PC-9 (cell line): ENCODE measurements around the gene DNAJB9. TPM values are rescaled to one million over a fixed set of nuclear protein-coding genes. Genes with fewer than 3 reads are reported as not detected.

Experiments used
- BruUV-seq: library from RNA; stranded (reverse); fragments of 400-500 nt; replicated peaks from 2 replicates; lab custom pipeline; 2021; lab: Mats Ljungman, UMichigan
- CTCF ChIA-PET: fragments of 300-600 bp; sonication (Branson Sonifier 250); formaldehyde crosslinking; loops from one replicate; lab custom pipeline; 2022; ENCODE audit warnings: antibody characterized with exemption; lab: Charles Lee
- POLR2A ChIA-PET: fragments of 300-600 bp; sonication (Branson Sonifier 250); formaldehyde crosslinking; loops from one replicate; lab custom pipeline; 2022; ENCODE audit warnings: antibody characterized with exemption; ENCODE audit not compliant: unreplicated experiment; lab: Charles Lee
- DNase-seq, 2 experiments: peaks; one replicate each; pipeline versions ENCODE4 v3.0.0 to v3.0.0-alpha.2; 2015 to 2022; ENCODE audit warnings: mixed read lengths in 1 of 2
- H2AFZ ChIP-seq: fragments of 200-600 bp; sonication (generic); 2 replicates; pipeline ENCODE4 v1.8.1; 2017; ENCODE audit warnings: antibody characterized with exemption
- H3F3A ChIP-seq: fragments of 200-600 bp; sonication (generic); 2 replicates; pipeline ENCODE4 v1.8.1; 2017; ENCODE audit warnings: antibody characterized with exemption, mild to moderate bottlenecking, low read depth; ENCODE audit not compliant: insufficient read depth
- H3K27ac ChIP-seq: fragments of 200-600 bp; sonication (generic); 2 replicates; pipeline ENCODE4 v1.6.1; 2016; ENCODE audit warnings: mixed run types
- H3K27me3 ChIP-seq: fragments of 200-600 bp; sonication (generic); 2 replicates; pipeline ENCODE4 v1.6.1; 2016; ENCODE audit warnings: low read depth, mixed run types; ENCODE audit not compliant: insufficient read depth
- H3K36me3 ChIP-seq: fragments of 200-600 bp; sonication (generic); 2 replicates; pipeline ENCODE4 v1.6.1; 2016; ENCODE audit warnings: low read depth, mixed run types
- H3K4me1 ChIP-seq: fragments of 200-600 bp; sonication (generic); replicated peaks from 2 replicates; pipeline ENCODE4 v1.6.1; 2016; ENCODE audit warnings: mixed run types; ENCODE audit not compliant: insufficient read depth
- H3K4me2 ChIP-seq: fragments of 200-600 bp; sonication (generic); 2 replicates; pipeline ENCODE4 v1.6.1; 2017; ENCODE audit warnings: mixed run types
- H3K4me3 ChIP-seq: fragments of 200-600 bp; sonication (generic); 2 replicates; pipeline ENCODE4 v1.6.1; 2016; ENCODE audit warnings: mixed run types
- H3K79me2 ChIP-seq: fragments of 200-600 bp; sonication (generic); 2 replicates; pipeline ENCODE4 v1.6.1; 2017; ENCODE audit warnings: low read depth, mixed run types
- H3K9me2 ChIP-seq: fragments of 200-600 bp; sonication (generic); 2 replicates; pipeline ENCODE4 v1.8.1; 2017; ENCODE audit warnings: mild to moderate bottlenecking; ENCODE audit not compliant: insufficient read depth
- H3K9me3 ChIP-seq: fragments of 200-600 bp; sonication (generic); 2 replicates; pipeline ENCODE4 v1.8.1; 2016; ENCODE audit warnings: low read depth; ENCODE audit not compliant: insufficient read depth
- H4K20me1 ChIP-seq: fragments of 200-600 bp; sonication (generic); 2 replicates; pipeline ENCODE4 v1.8.1; 2017; ENCODE audit not compliant: insufficient read depth
- CTCF ChIP-seq: fragments of 200-600 bp; sonication (generic); conservative IDR thresholded peaks from 2 replicates; pipeline ENCODE4 v1.6.1; 2017; ENCODE audit warnings: mixed run types, antibody characterized with exemption, mild to moderate bottlenecking, moderate library complexity
- EZH2 ChIP-seq: fragments of 200-600 bp; sonication (generic); IDR thresholded peaks from 2 replicates; pipeline ENCODE4 v1.8.0; 2017; ENCODE audit warnings: antibody characterized with exemption, low read depth
- intact Hi-C: fragments of 100-400 bp; cut with micrococcal nuclease; formaldehyde crosslinking; loops from one replicate; pipeline ENCODE4 v1.10.0; 2022; ENCODE audit not compliant: unreplicated experiment
- total RNA-seq: library from RNA; stranded (reverse); gene quantifications from 2 replicates; pipeline ENCODE4 v1.2.3, GENCODE V29; 2021

DNAJB9 gene
- total RNA-seq, 1 experiment from 2014 or later, result 13.3 TPM

- H3K27ac ChIP-seq, result no peak overlapping the region
- ChIA-PET CTCF (no interaction called here), POLR2A (no interaction called here)
- peaks cover 11% of the 10 kb centered on the region; the same call in 1 of the 2 replicates for H3F3A ChIP-seq
- no peak for DNase-seq
- peaks cover 59% of the 10 kb centered on the region for H3K79me2 ChIP-seq
- H2AFZ ChIP-seq, result no peak overlapping the region
- intact Hi-C loops, result loop anchor here (5.0 kb wide), 1 partner anchor 40 kb away; no protein-coding TSS in a partner anchor
- H3K27me3 ChIP-seq, result no peaks in the 10 kb centered on the region
- TF ChIP-seq EZH2, result no peak
- no peak for TF ChIP-seq CTCF
- H3K9me3 ChIP-seq, result no peaks in the 10 kb centered on the region
- peaks cover 21% of the 10 kb centered on the region for H3K4me1 ChIP-seq
- H4K20me1 ChIP-seq, result peaks cover 22% of the 10 kb centered on the region
- no peak overlapping the region for H3K4me3 ChIP-seq
- peaks cover 39% of the 10 kb centered on the region for H3K36me3 ChIP-seq
- no peaks in the 10 kb centered on the region for H3K9me2 ChIP-seq
- H3K4me2 ChIP-seq, result peak overlapping the region; percentile 33
- no TSS peak for BruUV-seq
Observed at GRCh38 chr7:108572480-108572879, 2.8 kb downstream of the DNAJB9 start.

- Histone ChIP-seq H3K27me3 (no peaks in the 10 kb centered on the region), H3K4me2 (no peak overlapping the region), H3K36me3 (peaks cover 50% of the 10 kb centered on the region), H3K27ac (no peak overlapping the region), H3K9me2 (no peaks in the 10 kb centered on the region), H4K20me1 (peaks cover 22% of the 10 kb centered on the region), H3K79me2 (peaks cover 37% of the 10 kb centered on the region), H3K4me1 (peaks cover 11% of the 10 kb centered on the region), H2AFZ (no peak overlapping the region), H3K4me3 (no peak overlapping the region), H3F3A (peaks cover 11% of the 10 kb centered on the region; the same call in 1 of the 2 replicates), H3K9me3 (no peaks in the 10 kb centered on the region; the same call in 1 of the 2 replicates)
- ChIA-PET POLR2A (interaction anchor here (0.6 kb wide), 1 partner anchor 721 kb away, joined by 5 read pairs; no protein-coding TSS in a partner anchor), CTCF (no interaction called here)
- no peak for TF ChIP-seq EZH2
- no peak for TF ChIP-seq CTCF
- BruUV-seq, result no TSS peak
- intact Hi-C loops, result no loop called here
- DNase-seq, result no peak
Observed at GRCh38 chr7:108575156-108575555, 5.5 kb downstream of the DNAJB9 start.

DNA sequence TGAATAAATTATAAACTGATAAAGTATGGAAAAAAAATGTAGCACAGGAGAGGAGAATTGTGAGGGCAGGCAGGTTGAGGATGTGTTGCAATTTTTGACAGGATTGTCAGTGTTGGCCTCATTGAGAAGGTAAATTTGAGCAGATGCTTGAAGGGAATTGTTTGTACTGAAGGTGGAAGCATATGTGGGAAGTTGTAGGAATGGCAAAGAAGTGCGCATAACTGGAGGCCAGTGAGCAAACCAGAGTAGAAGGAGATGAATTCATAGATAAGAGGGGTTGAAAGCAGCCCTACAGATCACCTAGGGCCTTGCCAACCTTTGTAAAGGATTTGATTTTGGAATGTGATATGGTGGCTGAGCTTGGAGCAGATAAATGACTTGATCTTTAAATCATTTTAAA lies 6.4 kb downstream of the DNAJB9 start:
- peaks cover 9% of the 10 kb centered on the region; the same call in 1 of the 2 replicates for H3F3A ChIP-seq
- H3K27ac ChIP-seq, result no peak overlapping the region
- DNase-seq, result no peak
- H3K9me3 ChIP-seq, result no peaks in the 10 kb centered on the region; the same call in 1 of the 2 replicates
- no peak for TF ChIP-seq EZH2
- peaks cover 9% of the 10 kb centered on the region for H3K4me1 ChIP-seq
- H4K20me1 ChIP-seq, result peaks cover 19% of the 10 kb centered on the region
- ChIA-PET POLR2A (interaction anchor here (0.6 kb wide), 1 partner anchor 720 kb away, joined by 5 read pairs; no protein-coding TSS in a partner anchor), CTCF (no interaction called here)
- H3K27me3 ChIP-seq, result no peaks in the 10 kb centered on the region
- no peak overlapping the region for H3K4me3 ChIP-seq
- no peak overlapping the region for H2AFZ ChIP-seq
- intact Hi-C loops, result no loop called here
- peaks cover 28% of the 10 kb centered on the region for H3K79me2 ChIP-seq
- H3K36me3 ChIP-seq, result peaks cover 50% of the 10 kb centered on the region
- H3K9me2 ChIP-seq, result no peaks in the 10 kb centered on the region
- no TSS peak for BruUV-seq
- no peak overlapping the region for H3K4me2 ChIP-seq
